ENCODE measurements around the gene MTOR.
"Not testable (repeated sequence)": the region's sequence is repeated elsewhere in the genome, so short reads cannot be mapped to it uniquely, and the experiment has no call there.

Gene MTOR

DNA sequence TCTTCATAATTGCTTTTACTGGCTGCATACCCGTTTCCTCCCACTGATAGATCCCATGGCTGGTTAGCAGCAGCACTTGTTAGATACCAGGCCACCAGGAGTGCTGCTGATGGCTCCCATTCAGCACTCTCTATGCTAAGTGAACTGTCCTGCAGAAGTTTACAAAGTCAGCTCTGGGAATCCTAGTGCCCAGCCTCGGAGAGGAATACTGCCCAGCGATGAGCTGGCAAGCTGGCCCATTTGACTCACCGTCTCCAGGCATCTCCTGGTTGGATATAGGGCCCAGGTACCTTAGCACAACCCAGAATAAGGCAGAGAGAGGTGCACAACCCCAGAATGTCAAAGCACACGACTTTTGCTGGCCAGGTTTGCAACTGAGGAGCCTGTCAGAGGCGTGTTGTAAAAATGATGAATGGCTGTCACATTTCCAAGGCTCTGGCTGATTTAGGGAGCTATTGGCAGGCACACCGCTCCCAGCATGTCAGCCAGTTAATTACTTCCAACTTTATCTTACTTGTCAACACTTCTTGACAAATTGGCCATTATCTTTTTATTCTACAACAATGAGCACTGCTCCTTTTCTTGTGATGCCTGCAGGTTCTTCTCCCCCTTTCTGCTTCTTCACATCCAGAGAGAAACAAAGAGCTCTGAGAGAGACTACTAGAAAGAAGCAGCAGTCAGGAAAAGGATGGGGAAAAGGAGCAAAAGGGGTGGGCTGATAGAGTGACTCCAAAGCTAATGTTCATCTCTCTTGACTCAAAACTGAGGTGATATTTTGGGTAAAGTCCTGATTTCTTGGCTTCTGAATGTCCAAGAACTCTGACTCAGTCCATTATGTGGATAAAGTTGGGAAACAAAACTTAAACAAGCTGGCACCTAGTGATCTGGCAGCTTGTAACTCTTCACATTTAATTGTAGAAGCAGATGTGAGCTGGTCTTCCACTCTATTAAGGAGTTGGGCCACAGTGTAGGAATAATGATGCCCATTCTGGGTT, 84.0 kb downstream of the MTOR start:
- no peak for DNase-seq

DNA sequence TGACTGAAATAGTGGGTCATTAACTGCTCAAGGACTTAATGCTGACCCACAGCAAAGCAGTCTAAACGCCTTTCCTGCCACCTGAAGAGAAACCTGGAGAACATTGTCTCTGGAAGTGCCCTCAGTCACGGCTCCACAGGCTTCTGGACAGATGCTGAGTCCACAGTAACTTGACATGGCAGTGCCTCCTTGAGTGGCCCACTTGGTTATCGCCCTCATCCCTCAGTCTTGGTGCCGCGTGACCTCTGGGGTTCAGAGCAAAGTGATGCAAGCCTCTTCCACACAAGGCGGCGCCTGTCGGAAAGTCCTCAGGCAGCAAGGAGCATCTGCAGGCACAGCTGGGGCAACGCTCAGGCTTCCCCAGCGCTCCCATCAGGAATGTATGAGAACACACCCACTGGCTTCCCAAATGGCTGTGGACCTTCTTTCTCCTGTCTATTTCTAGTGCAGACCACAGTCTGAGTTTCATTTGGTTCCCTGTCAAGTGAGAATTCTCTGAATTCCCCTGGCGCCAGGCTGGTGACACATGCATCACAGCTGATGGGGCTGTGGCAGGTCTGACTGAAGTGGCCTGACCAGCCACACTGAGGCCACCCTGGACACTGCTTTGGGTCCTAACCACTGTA, 86.2 kb downstream of the MTOR start:
- no peak for DNase-seq

DNA sequence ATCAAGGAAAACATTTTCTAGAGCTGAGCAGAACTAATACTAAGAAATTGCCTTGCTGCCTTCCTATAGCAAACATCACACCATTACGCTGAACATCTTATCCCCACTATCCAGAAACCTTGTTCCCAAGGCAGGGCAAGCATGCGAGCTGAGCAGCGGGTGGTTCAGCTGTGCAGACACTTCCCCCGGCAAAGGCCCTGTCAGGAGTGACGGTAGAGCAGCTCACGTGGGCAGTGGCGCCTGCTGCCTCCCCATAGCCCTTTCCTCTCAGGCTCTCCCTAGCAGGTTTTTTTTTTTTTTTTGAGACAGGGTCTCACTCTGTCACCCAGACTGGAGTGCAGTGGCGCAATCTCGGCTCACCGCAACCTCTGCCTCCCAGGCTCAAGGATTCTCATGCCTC, 86.9 kb downstream of the MTOR start:
- no peak for DNase-seq

DNA sequence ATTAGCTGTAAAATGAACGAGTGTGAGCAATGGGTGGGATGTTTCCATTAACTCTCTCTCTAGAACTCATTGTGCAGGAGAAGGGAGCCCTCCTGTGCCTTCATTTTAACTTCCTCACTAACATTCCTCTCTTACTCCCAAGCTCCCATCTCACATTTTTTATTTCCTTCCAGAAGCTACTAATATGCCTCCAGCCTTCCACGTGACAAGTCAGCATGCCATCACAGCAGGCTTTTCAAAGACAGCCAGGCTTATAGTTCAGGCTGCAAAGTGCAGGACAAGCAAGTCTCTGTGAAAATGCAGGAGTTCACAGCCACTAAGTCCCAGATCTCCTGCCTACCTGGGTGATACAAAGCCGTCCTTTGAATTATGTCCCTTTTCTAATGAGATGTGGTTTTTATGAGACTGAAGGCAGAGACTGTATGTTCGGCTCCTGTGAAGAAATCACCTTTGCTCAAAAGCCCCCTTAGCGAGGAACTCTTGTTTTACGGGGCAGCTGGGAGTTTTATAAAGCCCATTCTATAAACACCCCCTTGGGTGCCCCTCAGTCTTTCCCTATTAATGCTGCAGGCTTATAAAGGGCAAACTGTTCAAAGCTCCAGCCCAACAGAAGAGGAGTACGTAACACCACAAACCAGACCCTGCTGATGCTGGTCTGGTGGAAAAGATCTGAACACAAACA, 87.9 kb downstream of the MTOR start:
- no peak for DNase-seq

DNA sequence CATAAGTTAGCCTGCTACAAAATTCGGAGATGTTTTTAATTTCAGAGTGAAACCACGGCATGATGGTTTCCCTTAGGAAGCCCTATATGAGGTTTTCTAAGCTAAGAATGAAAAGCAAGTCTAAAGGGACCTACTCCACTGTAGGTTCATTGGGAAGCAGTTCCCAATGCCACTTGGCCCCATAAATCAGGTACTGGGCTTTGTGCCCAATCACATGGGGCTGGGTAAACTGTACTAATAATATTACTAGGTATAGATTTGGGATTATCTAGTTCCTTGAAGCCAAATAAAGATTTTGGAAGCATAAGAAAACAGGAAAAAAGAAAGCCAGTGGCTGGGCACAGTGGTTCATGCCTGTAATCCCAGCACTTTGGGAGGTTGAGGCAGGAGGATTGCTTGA, 92.2 kb downstream of the MTOR start:
- DNase-seq: no peak

DNA sequence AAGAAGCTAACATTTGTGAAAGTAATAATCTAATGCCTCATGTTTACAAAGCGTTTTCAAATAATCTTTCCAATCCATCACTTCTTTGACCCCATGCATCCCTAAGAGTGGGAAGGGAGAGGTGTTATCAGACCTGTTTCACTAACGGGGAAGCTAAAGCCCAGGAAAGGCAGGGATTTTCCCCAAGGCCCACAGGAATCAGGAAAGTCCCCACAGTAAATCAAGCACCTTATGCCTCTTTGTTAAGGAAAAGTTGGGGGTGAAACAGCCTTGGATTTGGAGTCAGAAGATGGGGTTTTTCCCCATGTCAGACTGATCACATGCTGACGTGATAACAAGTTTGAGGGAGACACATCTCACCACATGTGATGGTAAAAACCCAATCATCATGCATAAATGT, 93.1 kb downstream of the MTOR start:
- no peak for DNase-seq

DNA sequence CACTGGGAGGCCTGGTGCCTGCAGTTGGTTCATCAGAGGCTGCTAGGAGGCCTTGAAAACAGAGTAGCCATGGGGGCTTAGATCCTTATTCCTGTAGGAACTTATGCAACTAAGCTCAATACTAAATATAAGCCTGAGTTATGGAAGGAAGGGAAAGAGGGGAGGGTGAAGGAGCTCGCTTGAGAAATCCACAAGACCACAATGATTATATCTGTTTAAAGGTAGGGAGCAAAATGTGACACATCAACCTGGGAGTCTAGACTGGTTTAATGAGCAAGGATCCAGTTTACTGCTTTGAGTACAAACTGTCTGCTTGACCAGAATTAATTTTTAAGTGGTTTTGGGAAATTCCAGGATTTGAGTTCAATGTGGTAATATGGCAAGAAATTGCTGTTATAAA, 93.6 kb downstream of the MTOR start:
- no peak for DNase-seq

DNA sequence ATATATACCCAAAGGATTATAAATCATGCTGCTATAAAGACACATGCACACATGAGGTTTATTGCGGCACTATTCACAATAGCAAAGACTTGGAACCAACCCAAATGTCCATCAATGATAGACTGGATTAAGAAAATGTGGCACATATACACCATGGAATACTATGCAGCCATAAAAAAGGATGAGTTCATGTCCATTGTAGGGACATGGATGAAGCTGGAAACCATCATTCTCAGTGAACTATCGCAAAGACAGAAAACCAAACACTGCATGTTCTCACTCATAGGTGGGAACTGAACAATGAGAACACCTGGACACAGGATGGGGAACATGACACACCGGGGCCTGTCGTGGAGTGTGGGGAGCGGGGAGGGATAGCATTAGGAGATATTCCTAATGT, 95.6 kb downstream of the MTOR start:
- DNase-seq: not testable (repeated sequence)

DNA sequence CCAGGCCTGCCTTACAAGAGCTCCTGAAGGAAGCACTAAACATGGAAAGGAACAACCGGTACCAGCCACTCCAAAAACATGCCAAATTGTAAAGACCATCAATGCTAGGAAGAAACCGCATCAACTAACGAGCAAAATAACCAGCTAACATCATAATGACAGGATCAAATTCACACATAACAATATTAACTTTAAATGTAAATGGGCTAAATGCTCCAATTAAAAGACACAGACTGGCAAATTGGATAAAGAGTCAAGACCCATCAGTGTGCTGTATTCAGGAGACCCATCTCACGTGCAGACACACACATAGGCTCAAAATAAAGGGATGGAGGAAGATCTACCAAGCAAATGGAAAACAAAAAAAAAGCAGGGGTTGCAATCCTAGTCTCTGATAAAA, 99.6 kb downstream of the MTOR start:
- not testable (repeated sequence) for DNase-seq

DNA sequence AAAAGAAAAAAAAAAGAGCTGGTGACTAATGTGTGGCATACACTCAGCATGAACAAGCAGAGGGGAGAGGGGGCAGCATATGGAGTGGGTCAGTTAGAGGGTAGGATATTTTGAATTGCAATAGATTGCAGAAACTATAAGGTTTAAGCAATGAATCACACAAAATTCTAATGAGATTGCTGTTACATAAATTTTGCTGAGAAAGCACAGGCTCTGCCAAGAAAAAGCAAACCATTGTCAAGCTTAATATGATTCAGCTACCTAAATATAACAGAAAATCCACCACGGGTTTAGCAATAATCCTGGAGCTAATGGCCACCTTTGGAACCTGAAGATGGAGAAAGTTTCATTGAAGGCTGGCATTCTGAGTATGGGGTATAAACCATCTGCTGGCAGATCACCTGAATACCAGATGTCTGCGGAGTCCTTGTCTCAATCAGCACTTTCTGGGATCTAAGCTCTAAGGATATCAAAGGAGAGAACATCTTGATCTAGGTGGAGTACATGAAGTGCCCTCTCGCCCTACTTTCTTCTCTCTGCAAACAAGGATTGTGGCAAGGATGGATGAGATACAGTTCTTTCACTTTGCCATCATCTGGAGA, 103.5 kb downstream of the MTOR start:
- DNase-seq: no peak

DNA sequence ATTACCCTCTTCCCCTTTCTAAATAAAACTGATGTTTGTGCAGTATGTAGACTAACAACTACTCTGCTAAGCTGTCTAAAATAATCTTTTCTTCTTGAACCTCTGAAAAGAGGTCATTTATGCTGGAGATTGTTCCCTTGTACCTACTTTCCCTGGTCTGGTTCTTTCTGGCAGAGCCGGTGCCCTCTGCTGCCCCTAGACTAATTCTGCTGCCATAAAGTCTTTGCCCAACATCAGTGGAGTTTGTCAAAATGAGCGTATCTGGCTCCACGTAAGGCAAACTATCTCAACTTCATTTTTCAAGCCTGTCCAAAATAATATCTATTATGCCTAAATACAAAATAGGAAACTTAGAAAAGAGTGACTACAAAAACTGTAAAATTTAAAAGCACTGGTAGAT, 104.1 kb downstream of the MTOR start:
- no peak for DNase-seq

DNA sequence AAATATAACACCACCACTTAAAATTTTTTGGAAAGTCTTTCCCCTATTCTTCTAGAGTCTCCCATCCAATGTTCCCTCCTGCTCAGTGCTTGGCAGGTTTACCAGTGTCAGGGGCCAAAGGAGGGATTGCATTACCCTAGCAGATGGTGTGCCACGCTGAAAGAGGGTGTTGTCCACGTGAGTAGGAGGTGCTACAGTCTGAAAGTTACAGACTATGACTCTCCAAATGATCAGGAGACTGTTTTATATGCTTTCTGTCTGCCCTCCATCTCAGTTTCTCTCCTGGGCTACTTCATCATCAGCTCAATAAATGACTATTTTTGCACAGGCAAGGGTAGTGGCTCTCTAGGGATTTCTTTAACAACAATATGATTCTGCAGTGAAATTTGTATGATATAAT, 104.5 kb downstream of the MTOR start:
- DNase-seq: no peak

DNA sequence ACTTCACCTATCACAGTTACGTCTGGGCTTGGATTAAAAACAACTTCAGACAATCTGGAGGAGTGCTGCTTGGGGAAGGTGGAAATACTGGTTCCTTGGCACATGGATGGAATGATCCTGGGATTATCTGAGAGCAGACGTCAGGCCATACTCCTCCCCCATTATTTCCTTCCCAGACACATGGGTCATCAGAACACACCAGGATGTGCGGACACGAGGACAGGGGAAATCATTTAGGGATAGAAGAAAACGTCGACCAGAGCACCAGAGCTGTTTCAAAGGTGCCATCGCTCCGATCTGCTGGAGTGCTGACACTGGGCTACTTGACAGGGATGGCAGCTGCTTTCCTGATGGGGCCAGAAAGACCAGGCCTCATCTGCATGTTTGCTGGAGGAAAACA, 105.0 kb downstream of the MTOR start:
- no peak for DNase-seq

DNA sequence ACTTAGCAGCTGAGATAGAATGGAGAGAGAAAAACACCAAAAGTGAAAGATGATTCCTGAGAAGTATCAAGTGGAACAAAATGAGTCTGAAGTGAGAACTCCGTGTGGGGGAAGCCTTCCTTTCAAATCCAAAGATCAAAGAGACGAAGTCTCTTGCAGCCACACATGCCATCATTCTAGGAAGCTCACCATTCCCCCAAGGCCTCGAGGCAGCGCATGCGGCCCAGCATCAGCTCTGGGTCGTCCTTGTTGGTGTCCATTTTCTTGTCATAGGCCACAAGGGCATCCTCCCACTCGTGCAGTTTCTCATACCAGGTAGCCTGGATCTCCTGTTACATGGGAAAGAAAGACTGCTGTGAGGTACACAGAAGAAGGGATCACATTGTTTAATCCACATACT, 105.4 kb downstream of the MTOR start:
- DNase-seq: peak; percentile 39

DNA sequence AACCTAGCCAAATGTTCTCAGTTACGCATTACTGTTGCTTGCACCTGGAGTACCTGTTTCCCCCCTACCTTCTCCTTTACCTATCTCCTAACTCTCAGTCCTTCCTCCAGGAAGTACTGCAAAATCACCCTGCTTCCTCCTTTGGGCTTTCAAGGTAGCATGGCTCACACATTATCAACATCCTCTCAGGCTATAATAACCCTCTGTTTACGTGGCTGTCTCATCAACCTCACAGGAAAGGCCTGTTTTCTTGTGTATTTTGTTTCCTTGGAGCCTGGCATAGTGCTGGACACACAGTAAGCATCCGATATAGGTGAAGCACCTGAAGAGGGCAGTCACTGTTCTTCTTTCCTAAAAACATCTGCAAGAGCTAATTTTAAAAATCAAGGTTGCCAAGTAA, 105.9 kb downstream of the MTOR start:
- DNase-seq: no peak

DNA sequence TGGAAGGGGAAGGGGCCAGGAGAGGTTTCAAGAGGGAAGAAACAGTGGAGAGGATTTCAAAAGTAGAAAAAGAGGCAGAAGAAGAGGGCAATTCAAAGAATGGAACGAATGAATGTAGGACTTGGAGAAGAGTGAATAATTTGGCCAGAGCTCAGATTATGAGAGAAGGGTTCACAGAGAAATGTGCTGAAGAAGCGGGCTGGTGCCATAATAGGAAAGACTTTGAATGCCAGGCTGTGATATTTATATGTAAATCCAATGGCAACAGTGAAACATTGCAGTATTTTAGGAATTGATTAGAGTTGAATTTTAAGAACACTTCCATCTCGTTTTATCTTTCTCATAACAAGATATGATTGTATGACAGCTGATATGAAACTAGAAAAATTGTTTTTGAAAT, 109.2 kb downstream of the MTOR start:
- no peak for DNase-seq

DNA sequence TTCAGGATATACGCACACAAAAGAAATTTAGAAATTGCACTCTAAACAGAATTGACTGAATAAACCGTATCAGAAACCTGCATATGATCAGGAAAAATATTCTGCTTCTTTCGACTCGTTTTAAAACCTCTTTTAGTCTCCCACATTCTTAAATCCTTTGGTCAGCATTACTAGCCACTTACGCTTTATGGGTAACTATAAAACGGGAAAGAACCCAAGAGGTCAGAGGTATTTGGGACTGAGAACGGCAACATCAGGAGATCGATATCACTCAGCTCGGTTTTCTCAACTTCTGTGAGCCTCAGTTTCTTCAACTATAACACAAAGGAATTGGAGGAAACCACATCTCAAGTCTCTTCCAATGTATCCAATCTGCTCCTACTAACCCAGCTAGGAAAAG, 109.6 kb downstream of the MTOR start:
- DNase-seq: no peak

DNA sequence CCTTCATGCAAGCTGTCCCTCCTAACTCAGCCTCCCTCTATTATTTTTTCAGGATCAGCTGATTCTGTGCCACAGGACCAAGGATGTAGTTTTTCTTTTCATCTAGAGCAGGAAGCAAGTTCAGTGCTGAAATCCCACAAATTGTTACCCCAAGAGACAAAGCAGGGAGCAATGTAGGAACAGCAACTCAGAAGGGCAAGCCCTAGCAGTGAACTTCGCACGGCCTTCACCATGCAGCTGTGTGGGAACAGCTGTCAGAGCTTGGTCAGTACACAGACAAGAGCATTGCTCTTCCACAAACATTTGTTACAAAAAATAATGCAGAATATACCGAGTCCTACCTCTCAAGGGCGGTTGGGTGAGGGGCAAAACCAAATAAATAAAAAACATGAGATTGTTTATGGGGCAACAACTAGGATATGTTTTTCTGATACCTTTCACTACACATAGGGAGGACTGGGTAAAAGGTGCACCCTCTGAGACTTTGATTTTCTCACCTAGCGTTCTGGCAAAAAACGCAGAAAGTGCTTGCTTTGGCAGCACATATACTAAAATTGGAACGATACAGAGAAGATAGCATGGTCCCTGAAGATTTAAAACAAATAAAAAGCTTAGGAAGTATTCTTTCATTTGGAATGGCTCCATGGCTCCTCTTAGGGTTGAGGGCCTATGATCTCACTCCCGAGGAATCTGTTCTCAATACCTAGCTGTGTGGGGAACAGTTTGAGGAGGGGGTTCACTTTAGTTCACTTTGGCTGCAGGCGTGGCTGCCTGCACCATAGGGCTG, 110.3 kb downstream of the MTOR start:
- DNase-seq: no peak

DNA sequence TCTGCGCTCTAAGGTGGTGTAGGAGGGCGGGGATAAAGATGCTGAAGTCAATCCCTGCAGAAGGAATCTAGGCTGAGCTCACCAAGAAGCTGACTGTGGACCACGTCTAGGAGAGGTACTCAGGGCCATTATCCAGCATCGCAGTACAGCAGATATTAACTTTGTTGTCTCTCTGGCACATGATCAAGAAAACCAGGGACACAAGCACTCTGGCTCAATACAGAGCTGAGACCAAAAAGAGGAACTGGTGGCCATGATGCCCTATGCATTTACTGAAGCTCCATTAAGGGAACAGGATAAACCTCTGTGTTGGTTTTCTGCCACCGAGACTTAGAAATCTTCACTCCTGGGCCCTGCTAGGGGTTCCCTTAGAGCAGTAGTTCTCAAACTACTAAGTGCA, 111.2 kb downstream of the MTOR start:
- DNase-seq: no peak

DNA sequence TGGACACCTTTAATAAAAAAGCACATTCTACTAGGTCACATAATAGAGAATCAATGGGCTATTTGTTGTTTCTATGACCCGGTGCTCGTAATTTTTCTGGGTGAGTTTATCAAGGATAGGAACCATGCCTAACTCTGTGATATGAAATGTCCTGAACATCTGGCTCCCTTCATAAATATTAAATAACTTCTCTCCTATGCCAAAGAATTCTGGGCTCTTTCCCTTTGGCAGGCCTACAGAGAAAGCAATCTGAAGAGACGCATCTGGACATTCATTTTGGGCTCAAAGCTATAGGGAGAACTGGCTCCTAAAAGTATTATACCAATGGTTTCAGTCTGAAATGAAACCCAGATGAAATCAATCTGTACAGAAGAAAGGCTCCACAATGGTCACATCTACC, 112.0 kb downstream of the MTOR start:
- no peak for DNase-seq

DNA sequence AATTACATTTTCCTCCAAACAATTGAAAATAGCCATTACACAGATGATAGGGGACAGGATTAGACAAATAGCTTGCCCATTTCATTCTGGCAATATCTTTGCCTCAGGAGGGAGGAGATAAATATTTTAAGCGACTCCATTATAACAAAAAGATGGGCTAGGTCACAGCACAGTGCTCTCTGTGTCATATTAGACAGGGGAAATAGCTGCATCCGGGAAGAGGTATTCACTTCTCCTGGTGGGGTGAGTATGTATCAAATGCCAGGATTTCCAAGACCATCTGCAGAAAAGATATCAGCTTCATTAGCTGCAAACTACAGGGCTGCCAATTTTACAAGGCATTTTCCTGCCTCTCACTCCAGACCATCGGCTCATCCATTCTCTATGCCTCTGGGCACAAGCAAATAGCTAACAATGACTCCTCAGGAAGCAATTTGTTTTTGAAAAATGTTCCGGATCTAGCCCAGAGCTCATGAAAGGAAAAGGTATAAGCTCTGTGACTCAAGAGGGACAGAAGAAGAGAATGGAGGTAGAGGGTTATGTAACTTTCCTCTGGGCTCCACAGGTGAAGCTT, 115.1 kb downstream of the MTOR start:
- no peak for DNase-seq

DNA sequence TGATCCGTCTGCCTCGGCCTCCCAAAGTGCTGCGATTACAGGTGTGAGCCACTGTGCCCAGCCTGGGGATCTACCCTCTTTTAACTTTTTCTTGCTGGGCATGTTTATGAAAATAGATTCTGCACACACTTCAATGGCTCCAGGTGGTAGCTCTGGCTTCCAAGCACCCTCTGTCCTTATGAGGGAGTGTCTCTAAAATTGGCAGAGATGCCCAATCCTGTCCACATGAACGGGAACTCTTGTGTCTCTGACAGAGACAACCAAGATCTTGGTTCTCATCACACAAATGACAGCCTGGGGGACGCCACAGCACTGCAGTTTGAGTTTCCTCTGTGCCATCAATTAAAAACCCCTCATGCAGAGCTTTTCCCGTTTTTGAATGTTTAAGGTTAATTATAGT, 116.6 kb downstream of the MTOR start:
- no peak for DNase-seq

Data from activated naive CD4-positive, alpha-beta T cell treated with Interleukin-2 at 50 U/mL for 16 hours (primary cell).